Measurements from ENCODE around the gene MAN1A1.

DNA sequence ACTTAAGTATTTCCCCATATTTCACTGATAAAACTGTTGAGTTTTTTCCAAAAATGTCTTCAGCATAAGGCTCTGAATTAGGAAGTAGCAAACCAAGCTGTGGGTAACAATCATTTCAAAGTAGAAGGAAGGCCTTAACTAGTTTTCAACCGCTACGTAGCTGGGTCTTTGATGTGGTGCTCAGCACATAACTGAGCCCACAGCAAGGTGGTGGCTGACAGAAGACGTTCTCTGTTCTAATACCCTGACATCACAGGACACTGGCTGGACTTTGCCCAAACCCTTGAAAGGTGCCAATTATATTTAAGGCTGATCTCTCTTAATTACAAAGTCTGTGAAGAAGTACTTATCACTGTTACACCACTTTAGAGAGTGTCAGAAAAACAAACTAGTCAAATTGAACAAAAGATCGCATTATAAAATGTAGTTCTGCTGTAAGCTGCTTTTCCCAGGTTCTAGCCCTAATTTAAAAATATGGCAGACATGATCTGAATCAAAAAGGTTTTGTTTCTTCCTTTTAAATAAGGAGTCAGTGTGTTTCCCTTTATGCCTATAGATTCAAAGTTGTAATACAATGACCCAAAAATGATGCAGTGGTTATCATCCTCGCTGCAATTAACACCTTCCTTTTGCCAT is 26.7 kb downstream of the MAN1A1 start:
- TF ChIP-seq, protein P1, sequence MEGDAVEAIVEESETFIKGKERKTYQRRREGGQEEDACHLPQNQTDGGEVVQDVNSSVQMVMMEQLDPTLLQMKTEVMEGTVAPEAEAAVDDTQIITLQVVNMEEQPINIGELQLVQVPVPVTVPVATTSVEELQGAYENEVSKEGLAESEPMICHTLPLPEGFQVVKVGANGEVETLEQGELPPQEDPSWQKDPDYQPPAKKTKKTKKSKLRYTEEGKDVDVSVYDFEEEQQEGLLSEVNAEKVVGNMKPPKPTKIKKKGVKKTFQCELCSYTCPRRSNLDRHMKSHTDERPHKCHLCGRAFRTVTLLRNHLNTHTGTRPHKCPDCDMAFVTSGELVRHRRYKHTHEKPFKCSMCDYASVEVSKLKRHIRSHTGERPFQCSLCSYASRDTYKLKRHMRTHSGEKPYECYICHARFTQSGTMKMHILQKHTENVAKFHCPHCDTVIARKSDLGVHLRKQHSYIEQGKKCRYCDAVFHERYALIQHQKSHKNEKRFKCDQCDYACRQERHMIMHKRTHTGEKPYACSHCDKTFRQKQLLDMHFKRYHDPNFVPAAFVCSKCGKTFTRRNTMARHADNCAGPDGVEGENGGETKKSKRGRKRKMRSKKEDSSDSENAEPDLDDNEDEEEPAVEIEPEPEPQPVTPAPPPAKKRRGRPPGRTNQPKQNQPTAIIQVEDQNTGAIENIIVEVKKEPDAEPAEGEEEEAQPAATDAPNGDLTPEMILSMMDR (IDR thresholded peaks at IDR 0.05; ENCODE audit: poor library complexity): no peak
- no peak for TF ChIP-seq EZH2phosphoT487 (IDR thresholded peaks at IDR 0.05; ENCODE audit: low read depth, severe bottlenecking, unreplicated experiment)

Data from hepatocyte (in vitro differentiated cells).